ENCODE measurements around the gene TEP1. TPM values are rescaled to one million over a fixed set of nuclear protein-coding genes. Genes with fewer than 3 reads are reported as not detected.

Gene TEP1
- total and polyA plus RNA-seq, 10 of the 15 experiments (the other 5 are each of a cell fraction or from before 2014, with no cell fraction given): 3.3 to 29.7 (median 16.8) TPM

DNA sequence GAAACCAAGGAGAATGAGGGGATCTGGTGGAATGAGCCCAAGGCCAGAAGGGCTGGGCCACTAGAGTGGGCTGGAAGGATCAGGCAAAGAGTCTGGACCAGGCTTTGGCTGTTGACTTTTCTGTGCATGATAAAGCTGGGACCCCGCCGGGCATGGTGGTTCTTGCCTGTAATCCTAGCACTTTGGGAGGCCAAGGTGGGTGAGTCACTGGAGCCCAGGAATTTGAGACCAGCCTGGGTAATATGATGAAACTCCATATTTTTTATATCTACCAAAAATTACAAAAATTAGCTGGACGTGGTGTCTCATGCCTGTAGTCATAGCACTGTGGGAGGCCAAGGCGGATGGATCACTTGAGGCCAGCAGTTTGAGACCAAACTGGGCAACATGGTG, 23.1 kb upstream of the TEP1 start:
- no peak for ATAC-seq
- POLR2A ChIA-PET: interaction anchor here (0.6 kb wide), 1 partner anchor 81 kb away, joined by 5 read pairs; no protein-coding TSS in a partner anchor
- Histone ChIP-seq H3K27me3 (replicated peaks in 1 of 2; ENCODE audit: control insufficient read depth in 2 of 2, insufficient read depth in 2 of 2, low read length in 1 of 2) (no peaks in the 10 kb centered on the region), H3K4me3 (no peak overlapping the region), H3K4me1 (ENCODE audit: control insufficient read depth, insufficient read depth, low read length) (no peaks in the 10 kb centered on the region), H4K20me1 (ENCODE audit: control insufficient read depth, insufficient read depth) (no peaks in the 10 kb centered on the region), H3K27ac (ENCODE audit: control insufficient read depth, insufficient read depth) (no peak overlapping the region), H3K36me3 (ENCODE audit: control insufficient read depth in 2 of 2, insufficient read depth in 2 of 2, low read length in 1 of 2) (no peaks in the 10 kb centered on the region), H2AFZ (ENCODE audit: control insufficient read depth, low read depth, low read length) (no peak overlapping the region), H3K79me2 (ENCODE audit: control insufficient read depth, insufficient read depth, low read length) (no peaks in the 10 kb centered on the region), H3K9me3 (replicated peaks; ENCODE audit: control insufficient read depth, insufficient read depth, low read length) (no peaks in the 10 kb centered on the region; the same call in 2 of the 3 replicates), H3K4me2 (ENCODE audit: control insufficient read depth, insufficient read depth) (no peak overlapping the region), H3K9ac (ENCODE audit: control insufficient read depth, insufficient read depth, low read length) (no peak overlapping the region)
- FAIRE-seq: no peak
- CTCF ChIA-PET: interaction anchor here (0.7 to 1.1 kb wide), 2 partner anchors 14 to 20 kb away, joined by 3 read pairs; no protein-coding TSS in a partner anchor
- in situ Hi-C loops (cut with MboI): no loop called here
- WGBS (ENCODE audit: insufficient coverage, insufficient replicate concordance, low lambda C conversion rate, missing lambda C conversion rate): 73% methylated on average over 4 of the region's 4 CpGs
- BruUV-seq (replicated peaks): no TSS peak
- intact Hi-C loops (cut with micrococcal nuclease; ENCODE audit: unreplicated experiment): no loop called here
- TF ChIP-seq ESRRA (IDR thresholded peaks at IDR 0.05; ENCODE audit: low read length) (no peak), POLR2AphosphoS5 (IDR thresholded peaks at IDR 0.05; ENCODE audit: low read length) (no peak)
- TF ChIP-seq, protein P1, sequence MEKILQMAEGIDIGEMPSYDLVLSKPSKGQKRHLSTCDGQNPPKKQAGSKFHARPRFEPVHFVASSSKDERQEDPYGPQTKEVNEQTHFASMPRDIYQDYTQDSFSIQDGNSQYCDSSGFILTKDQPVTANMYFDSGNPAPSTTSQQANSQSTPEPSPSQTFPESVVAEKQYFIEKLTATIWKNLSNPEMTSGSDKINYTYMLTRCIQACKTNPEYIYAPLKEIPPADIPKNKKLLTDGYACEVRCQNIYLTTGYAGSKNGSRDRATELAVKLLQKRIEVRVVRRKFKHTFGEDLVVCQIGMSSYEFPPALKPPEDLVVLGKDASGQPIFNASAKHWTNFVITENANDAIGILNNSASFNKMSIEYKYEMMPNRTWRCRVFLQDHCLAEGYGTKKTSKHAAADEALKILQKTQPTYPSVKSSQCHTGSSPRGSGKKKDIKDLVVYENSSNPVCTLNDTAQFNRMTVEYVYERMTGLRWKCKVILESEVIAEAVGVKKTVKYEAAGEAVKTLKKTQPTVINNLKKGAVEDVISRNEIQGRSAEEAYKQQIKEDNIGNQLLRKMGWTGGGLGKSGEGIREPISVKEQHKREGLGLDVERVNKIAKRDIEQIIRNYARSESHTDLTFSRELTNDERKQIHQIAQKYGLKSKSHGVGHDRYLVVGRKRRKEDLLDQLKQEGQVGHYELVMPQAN (conservative IDR thresholded peaks at IDR 0.05): no peak
- DNase-seq (ENCODE audit: low read depth, low spot score): no peak
- SMC1A ChIA-PET (ENCODE audit: uncharacterized antibody, unreplicated experiment): no interaction called here
- RAD21 ChIA-PET (ENCODE audit: unreplicated experiment): no interaction called here

DNA sequence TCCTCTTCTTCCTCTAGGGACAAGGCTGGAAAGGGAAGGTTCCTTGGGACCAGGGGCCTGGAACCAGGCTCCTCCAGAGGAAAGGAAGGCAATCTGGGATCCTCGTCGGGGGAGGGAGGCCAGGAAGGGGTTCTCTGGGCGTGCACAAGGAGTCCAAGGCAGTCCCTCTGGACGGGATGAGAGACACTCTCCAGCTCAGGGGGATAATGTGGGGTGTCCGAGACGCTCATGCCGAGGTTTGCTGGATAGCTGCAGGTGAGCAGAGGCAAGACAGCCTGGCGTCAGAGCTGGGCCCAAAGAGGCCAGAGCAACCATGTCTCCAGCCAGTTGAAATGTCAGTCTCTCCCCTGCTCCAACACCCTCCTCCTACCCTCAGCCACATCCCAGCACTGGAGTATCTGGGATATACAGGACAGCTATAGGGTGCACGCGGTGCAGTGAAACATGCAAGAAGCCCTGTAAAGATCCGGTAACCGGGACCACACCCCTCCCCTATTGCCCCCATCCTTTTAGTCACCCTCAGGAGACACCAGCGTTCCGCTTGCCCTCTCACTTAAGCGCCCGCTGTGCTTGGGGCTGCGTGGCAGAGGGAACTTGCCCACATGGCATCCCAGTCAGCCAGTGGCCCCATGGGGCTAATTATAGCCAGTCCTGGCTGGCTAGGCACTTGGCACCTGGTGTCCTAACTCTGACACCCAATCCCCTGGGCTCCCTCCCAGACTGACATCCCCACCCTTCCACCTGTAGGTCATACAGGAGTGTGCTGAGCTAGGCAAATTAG, 22.5 kb upstream of the TEP1 start, which contains the start of gene KLHL33:
KLHL33 (minus strand) TSS at position 585 of the 781 bp plus-strand sequence; CDS start at position 230, 355 bp downstream.
- BruUV-seq (replicated peaks): no TSS peak
- ChIA-PET SMC1A (ENCODE audit: uncharacterized antibody, unreplicated experiment) (no interaction called here), CTCF (interaction anchor here (1.0 to 1.1 kb wide), 2 partner anchors 11 to 20 kb away, joined by 3 read pairs; no protein-coding TSS in a partner anchor), POLR2A (no interaction called here), RAD21 (ENCODE audit: unreplicated experiment) (no interaction called here)
- FAIRE-seq (no peak), DNase-seq (ENCODE audit: low read depth, low spot score) (no peak), ATAC-seq (no peak)
- WGBS (ENCODE audit: insufficient coverage, insufficient replicate concordance, low lambda C conversion rate, missing lambda C conversion rate): 80% methylated on average over 17 of the region's 17 CpGs
- in situ Hi-C loops (cut with MboI) (no loop called here), intact Hi-C loops (cut with micrococcal nuclease; ENCODE audit: unreplicated experiment) (no loop called here)
- Histone ChIP-seq H3K4me2 (ENCODE audit: control insufficient read depth, insufficient read depth) (no peak within 1 kb of the TSS), H3K9me3 (replicated peaks; ENCODE audit: control insufficient read depth, insufficient read depth, low read length) (no peaks in the 10 kb centered on the region; the same call in 2 of the 3 replicates), H3K27me3 (replicated peaks in 1 of 2; ENCODE audit: control insufficient read depth in 2 of 2, insufficient read depth in 2 of 2, low read length in 1 of 2) (no peaks in the 10 kb centered on the region), H3K27ac (ENCODE audit: control insufficient read depth, insufficient read depth) (no peak within 1 kb of the TSS), H3K9ac (ENCODE audit: control insufficient read depth, insufficient read depth, low read length) (no peak within 1 kb of the TSS), H4K20me1 (ENCODE audit: control insufficient read depth, insufficient read depth) (no peaks in the 10 kb centered on the region), H3K79me2 (ENCODE audit: control insufficient read depth, insufficient read depth, low read length) (no peaks in the 10 kb centered on the region), H3K4me1 (ENCODE audit: control insufficient read depth, insufficient read depth, low read length) (no peaks in the 10 kb centered on the region), H3K4me3 (no peak within 1 kb of the TSS), H2AFZ (ENCODE audit: control insufficient read depth, low read depth, low read length) (no peak within 1 kb of the TSS), H3K36me3 (ENCODE audit: control insufficient read depth in 2 of 2, insufficient read depth in 2 of 2, low read length in 1 of 2) (no peaks in the 10 kb centered on the region)
- TF ChIP-seq MTA3 (IDR thresholded peaks at IDR 0.05; ENCODE audit: borderline replicate concordance, low read length) (no peak), EZH2 (IDR thresholded peaks at IDR 0.05; ENCODE audit: borderline replicate concordance, control insufficient read depth, low read depth, low read length) (no peak), SRF (IDR thresholded peaks at IDR 0.05; ENCODE audit: low read depth in 2 of 2, low read length in 2 of 2) (no peak), BRCA1 (IDR thresholded peaks at IDR 0.05; ENCODE audit: low read depth, low read length) (no peak), POU2F2 (IDR thresholded peaks at IDR 0.05; ENCODE audit: borderline replicate concordance, low read depth, low read length) (no peak)
